Activated CD8-positive, alpha-beta memory T cell treated with anti-CD3 and anti-CD28 coated beads, Interleukin-2, amount 50 U/mL, for 1 hour (primary cell): ENCODE data around the gene CYGB.

Source experiments
- DNase-seq: peaks from one replicate; pipeline ENCODE4 v3.0.0-alpha.2; 2020; ENCODE audit errors: extremely low read depth

The CYGB gene

DNA sequence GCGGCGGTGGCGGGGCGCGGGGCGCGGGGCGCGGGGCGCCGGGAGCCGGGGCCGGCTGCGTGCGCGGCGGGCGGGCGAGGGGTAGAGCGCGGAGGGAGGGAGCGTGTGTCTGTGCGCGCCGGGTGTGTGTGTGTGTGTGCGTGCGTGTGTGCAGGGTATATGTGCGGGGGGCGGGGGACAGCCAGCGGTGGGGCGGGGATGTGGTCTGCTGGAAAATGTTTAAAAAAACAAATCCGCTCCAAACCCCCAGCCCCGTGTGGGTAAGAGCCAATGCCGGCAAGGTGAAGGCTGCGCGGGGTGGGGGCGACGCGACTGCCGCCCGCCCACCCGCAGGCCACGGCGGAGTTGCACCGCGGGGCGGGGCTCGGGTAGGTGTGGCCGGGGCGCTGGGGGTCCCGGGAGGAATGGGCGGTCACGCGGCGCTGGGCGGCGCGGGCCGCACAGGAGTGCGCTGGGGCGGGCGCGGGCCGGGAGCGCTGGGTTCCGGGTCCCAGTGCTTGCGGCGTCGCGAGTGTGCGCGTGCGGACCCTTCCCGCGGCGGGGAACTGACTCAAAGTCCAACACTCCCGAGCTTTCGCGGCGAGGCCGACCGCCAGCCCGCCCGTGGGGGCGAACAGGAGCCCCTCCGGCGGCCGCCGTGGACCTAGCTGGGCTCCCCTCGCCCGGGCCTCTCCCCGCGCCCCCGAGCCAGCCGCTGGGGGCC is at the start of gene CYGB:
Gene CYGB (minus strand): TSS at position 132 of the 703 bp plus-strand sequence. CDS start 167 bp downstream, outside the sequence.
- DNase-seq = no peak

DNA sequence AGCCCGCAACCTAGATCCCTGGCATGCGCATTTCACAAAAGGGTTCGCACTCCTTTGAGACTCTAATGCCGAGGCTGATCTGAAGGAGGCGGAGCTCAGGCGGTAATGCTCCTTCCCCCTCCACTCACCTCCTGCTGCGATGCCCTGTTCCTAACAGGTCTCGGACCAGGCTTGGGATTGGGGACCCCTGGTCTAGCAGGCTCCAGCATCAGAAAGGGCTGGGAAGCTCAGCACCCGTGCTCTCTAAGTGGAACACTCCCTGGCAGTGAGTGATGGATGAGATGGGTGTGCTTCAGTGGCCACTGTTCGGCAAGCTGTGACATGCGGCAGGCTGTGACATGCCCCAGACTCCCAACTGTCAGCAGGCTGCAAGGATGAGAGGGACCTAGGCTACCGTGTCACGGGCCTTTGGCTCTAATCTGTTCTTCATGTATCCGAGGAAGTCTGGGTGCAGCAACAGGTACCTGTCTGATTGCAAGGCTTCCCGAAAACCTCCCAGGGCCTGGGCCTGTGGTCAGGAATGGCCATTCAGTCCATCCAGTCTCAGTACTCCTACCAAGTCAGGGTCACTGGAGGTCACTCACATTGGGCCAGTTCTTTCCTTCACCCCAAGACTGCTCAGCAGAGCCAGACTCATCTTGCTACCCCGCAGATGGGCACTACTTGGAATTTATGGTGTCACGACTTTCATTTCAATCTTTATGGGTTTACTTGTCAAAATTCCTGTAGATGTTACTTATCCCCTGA is 49.4 kb upstream of the CYGB start:
- no peak for DNase-seq

DNA sequence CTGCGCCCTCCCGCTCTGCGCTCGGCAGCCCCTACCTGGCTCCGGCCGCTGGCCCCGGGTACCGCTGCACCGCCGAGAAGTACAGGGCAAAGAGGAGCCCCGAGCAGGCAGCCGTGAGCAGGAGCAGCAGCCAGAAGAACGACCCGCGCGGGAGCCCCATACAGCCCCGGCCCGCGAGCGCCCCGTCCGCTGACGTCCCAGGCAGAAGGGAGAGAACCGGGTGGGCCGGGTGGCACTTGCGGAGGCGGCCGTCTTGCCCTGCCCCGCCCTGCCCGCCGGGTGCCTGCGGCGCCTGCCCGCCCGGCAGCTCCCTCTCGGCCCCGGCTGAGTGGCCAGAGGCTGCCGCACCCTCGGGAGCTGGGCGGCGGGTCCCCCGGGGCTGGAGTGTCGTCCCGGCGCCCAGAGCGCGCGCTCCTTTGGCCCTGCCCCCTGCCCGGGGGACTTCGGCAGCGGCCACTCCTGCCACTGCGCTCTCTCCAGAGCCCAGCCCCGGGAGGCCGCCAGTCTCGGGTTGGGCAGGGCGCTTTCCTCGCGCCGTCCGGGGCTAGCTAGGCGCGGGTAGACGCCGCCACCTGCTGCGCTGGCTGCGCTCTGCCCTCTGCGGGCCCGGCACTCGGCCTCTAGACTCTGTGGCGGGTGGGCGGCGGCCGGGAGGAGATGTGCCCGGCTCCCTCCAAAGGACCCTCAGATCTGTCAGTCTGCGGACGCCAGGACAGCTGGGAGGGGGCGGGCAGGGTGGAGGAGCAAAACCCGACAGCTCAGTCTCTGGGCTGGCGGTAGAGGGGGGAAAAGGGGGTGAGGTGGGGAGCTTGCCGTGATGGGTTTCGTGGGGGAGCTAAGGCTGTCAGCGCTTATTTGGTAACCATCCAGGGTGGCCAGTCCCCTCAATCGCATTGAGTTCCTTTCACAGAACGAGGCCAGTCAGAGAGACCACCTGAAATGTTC is 48.4 kb upstream of the CYGB start, which contains the start of gene ST6GALNAC2:
Gene ST6GALNAC2 (minus strand): TSS at position 212 of the 945 bp plus-strand sequence. CDS start 52 bp downstream, at position 160.
- no peak for DNase-seq

DNA sequence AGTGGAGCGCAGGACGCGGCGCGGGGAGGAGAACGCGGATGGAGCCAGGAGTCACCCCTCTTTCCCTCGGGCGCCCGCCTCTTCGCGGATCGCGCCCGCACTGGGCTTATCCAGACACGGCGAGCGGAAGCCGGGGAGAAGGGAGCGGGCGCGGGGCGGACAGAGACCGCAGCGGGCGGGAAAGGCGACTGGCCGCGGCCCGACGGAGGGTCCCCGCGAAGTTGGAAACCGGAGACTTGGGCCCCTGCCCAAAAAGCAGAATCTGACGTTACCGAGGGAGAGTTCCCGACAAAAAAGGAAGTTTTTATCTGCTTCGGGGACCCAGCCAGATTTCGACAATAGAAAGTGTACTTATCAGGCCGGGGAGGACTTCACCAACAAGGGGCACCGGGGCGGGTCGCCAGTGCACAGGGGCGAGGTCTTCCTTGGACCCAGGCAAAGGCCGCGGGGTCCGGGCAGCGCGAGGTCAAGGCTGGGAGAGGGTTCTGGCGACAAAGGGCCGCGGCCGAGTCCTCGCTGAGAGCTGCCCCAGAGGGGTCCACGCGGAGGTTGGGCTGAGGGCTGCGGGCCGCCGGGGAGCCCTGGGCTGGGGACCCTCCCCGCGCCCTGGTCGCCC is 47.6 kb upstream of the CYGB start:
- no peak for DNase-seq

DNA sequence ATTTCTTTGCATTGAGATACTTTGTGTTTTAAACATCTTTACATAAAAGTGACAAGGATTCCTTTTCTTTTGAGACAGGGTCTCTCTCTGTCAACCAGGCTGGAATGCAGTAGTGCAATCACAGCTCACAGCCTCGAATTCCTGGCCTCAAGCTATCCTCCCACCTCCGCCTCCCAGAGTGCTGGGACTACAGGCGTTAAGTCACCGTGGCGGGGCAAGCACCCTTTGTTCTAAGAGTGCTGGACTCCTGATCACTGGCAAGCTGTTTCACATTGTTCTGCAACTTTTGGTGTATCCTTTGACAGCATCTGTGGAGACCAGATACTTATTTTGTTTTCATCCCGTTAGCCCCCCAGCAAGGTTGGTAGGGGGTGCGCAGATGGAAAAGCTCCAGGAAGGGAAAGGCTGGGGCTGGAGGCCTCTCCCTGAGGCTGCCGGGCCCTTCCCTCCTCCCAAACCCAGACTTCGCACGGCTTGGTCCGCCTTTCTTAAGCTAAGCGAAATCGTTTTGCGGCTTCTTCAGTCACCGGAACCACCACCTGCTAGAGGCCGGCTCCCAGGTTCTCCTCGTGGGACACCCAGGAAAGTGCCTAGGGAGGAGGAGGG is 47.0 kb upstream of the CYGB start:
- no peak for DNase-seq

DNA sequence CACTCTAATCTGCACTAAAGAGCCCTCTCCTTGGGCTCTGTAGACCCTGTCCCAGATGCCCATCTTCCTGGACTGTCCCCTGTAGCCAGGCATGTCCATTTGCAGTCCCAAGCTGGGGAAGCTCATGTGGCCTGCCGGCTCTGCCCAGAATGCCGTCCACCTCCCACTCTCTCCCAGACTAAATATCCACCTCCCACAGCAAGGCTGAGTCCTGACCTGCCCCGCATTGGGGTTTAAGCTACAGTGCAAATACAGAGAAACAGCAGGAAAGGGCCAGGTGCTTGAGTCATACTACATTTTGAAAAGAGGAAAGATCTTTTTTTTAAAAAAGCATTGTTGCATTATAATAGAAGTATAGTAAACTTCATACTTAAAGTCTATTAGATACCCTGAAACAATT is 45.2 kb upstream of the CYGB start:
- DNase-seq = no peak

- DNase-seq = no peak
Observed at GRCh38 chr17:76581515-76581914, 44.0 kb upstream of the CYGB start.

DNA sequence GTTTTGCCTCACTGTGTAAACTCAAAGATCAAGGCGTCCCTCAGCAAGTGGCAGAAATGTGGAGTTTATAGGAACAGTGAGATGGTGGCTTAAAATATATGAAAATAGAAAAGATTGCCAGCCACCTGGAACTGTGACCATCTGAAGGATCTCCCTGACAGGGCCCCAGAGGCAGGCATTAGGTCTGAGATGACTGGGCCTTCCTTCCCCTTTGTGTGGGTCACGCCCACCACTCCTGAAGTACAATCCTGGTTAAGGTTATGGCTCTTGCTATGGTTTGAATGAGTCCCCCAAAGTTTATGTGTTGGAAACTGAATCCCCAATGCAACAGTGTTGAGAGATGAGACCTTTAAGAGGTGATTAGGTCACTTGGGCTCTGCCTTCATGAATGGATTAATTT is 41.8 kb upstream of the CYGB start:
- no peak for DNase-seq

- DNase-seq = no peak
Observed at GRCh38 chr17:76578376-76578775, 40.9 kb upstream of the CYGB start.

- no peak for DNase-seq
Observed at GRCh38 chr17:76577876-76578275, 40.4 kb upstream of the CYGB start.

DNA sequence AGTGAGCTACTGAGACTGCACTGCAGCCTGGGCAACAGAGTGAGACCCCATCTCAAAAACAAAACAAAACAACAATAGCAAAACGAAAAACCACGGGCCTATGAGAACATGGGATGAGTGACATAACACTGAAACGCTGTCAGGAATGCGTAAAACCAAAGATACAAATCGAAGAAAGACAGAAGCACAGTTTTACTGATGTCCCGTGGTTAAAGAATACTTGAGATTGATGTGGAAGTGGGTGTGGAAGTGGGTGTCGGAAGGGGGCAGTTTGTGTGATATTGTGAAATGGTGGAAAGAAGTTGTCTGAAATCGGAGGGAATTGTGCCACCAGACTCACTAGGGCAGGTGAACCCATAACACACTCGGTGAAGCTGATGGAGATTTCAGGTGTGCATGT is 38.7 kb upstream of the CYGB start:
- no peak for DNase-seq

DNA sequence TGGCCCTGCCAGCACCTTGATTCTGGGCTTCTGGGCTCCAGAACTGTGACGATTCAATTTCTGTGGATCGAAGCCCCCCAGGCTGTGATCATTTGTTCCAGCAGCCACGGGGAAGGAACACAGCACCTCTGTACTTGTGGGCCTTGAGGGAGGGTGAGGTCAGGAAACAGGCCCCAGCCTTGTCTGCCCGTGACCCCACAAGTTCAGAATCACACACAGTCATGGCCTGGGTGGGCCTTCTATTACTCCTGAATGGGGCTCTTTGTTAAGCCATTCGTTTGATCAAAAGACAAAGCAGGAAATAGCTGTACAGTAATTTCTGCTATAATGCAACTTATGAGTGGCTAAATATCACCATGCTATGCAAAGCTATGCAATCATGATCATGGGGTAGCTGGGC is 38.1 kb upstream of the CYGB start:
- DNase-seq = no peak

GRCh38 chr17:76574166-76574565 is 36.7 kb upstream of the CYGB start:
- no peak for DNase-seq

DNA sequence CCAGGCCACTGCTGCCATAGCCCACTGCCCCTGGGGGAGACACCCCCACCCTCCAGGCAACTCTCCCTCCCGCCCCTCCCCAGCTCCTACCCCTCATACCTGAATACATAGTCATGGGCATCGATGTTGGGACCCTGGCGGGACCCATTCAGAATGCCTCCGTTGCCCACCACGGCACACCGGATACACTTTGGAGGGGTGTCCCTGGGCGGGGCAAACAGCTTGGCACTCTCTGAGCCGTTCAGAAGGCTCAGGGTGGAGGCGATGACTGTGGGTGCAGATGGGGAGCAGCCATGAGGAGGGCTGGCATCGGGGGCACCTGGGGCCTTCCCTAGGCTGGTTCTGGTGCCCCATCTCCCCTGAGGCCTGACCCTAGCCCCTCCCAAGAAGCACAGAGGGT is 35.6 kb upstream of the CYGB start:
- DNase-seq = no peak

DNA sequence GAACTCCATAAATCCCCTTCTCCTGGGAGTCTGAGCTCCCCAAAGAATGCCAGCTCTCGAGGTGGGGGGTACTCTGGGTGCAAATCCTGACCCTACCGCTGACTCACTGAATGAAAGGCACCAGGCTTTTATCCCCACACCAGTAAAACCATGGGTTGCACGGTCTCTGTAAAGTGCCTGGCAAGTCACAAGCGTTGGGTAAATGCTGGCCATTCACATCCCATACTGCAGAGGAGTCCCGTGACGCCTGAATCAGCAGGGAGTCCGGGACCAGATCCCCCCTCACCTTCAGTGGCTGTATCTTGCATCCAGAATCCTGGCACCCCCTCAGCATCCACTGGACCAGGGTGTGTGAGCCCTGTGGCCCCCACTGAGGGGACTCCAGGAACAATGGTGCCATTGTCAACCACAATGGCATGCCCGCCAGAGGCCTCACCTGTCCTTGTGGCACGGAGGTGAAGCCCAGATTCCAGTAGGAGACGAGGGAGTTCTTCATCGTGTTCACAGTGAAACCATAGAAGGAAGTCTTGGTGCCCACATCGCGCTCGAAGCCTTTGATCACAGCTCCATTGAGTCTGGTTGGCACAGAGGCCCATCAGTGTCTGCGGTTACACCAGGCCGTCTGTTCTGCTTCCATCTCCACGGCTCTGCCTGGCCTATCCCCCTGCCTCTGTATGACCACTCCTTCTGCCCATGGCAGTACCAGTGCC is 34.8 kb upstream of the CYGB start:
- no peak for DNase-seq

GRCh38 chr17:76570877-76571471 is 33.5 kb upstream of the CYGB start:
- no peak for DNase-seq

GRCh38 chr17:76570457-76570856 is 32.9 kb upstream of the CYGB start:
- DNase-seq = no peak

- DNase-seq = no peak
Observed at GRCh38 chr17:76569607-76570279, 32.2 kb upstream of the CYGB start.

DNA sequence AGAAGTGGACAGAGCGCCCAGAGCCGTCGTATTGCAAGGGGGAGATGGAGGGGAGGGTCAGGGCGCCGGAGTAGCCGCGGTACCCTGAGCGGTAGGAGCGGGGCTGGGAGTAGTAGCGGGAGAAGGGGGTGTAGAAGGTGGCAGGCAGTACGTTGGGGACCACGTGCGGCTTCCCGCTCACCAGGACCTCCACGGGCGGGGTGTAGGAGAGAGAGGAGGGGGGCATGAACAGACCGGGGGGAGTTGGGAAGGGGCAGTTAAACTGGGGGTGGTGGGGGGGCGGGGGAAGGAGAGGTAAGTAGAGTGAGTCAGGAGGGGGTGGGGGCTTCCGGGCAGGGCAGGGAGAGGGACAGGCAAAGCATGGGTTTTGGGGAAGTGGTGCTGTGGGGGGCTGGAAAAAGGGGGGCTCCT is 31.3 kb upstream of the CYGB start:
- no peak for DNase-seq
